Measurements from ENCODE around the gene ANTXR2.
A peak's percentile ranks its signal among the peaks of the same experiment; 100 is the strongest.
"Not testable (repeated sequence)": the region's sequence is repeated elsewhere in the genome, so short reads cannot be mapped to it uniquely, and the experiment has no call there.

ANTXR2 gene

GRCh38 chr4:80016506-80016905 is 56.5 kb downstream of the ANTXR2 start:
- no peak for DNase-seq

- DNase-seq, result no peak
Measured at GRCh38 chr4:80015407-80016189, 57.4 kb downstream of the ANTXR2 start.

- no peak for DNase-seq
Measured at GRCh38 chr4:80014531-80014930, 58.5 kb downstream of the ANTXR2 start.

GRCh38 chr4:80012291-80012690 is 60.7 kb downstream of the ANTXR2 start:
- no peak for DNase-seq

- DNase-seq, result no peak
Measured at GRCh38 chr4:80011636-80012236, 61.3 kb downstream of the ANTXR2 start.

GRCh38 chr4:80010316-80010715 is 62.7 kb downstream of the ANTXR2 start:
- DNase-seq, result peak; percentile 65

- no peak for DNase-seq
Measured at GRCh38 chr4:80009806-80010205, 63.2 kb downstream of the ANTXR2 start.

- no peak for DNase-seq
Measured at GRCh38 chr4:80008971-80009370, 64.1 kb downstream of the ANTXR2 start.

GRCh38 chr4:80008351-80008750 is 64.7 kb downstream of the ANTXR2 start:
- no peak for DNase-seq

GRCh38 chr4:80007745-80008149 is 65.3 kb downstream of the ANTXR2 start:
- DNase-seq, result no peak

GRCh38 chr4:80006935-80007744 is 65.9 kb downstream of the ANTXR2 start:
- peak; percentile 91 for DNase-seq

- DNase-seq, result peak; percentile 34
Measured at GRCh38 chr4:80005863-80006262, 67.2 kb downstream of the ANTXR2 start.

- DNase-seq, result no peak
Measured at GRCh38 chr4:80004319-80004718, 68.7 kb downstream of the ANTXR2 start.

GRCh38 chr4:80002559-80002958 is 70.5 kb downstream of the ANTXR2 start:
- DNase-seq, result not testable (repeated sequence)

- not testable (repeated sequence) for DNase-seq
Measured at GRCh38 chr4:79999048-79999447, 74.0 kb downstream of the ANTXR2 start.

GRCh38 chr4:79998201-79998600 is 74.8 kb downstream of the ANTXR2 start:
- no peak for DNase-seq

- no peak for DNase-seq
Measured at GRCh38 chr4:79996851-79997250, 76.2 kb downstream of the ANTXR2 start.

- DNase-seq, result no peak
Measured at GRCh38 chr4:79993476-79993875, 79.6 kb downstream of the ANTXR2 start.

- DNase-seq, result no peak
Measured at GRCh38 chr4:79991601-79992000, 81.4 kb downstream of the ANTXR2 start.

GRCh38 chr4:79991100-79991499 is 81.9 kb downstream of the ANTXR2 start:
- not testable (repeated sequence) for DNase-seq

- DNase-seq, result no peak
Measured at GRCh38 chr4:79987401-79987800, 85.6 kb downstream of the ANTXR2 start.

GRCh38 chr4:79983431-79983830 is 89.6 kb downstream of the ANTXR2 start:
- no peak for DNase-seq

- DNase-seq, result no peak
Measured at GRCh38 chr4:79982601-79983322, 90.3 kb downstream of the ANTXR2 start.

Measured in hematopoietic multipotent progenitor cell treated with erythropoietin and hydrocortisone succinate and interleukin-3 and kit ligand, for 4 days (in vitro differentiated cells).